ENCODE results near the gene PROCR. TPM values are rescaled to one million over a fixed set of nuclear protein-coding genes. Genes with fewer than 3 reads are reported as not detected.
A peak's percentile ranks its signal among the peaks of the same experiment; 100 is the strongest.

Gene PROCR
- total RNA-seq (under 1 TPM; 0.42 to 0.61 TPM), polyA plus RNA-seq (1 to 10 TPM; 1.9 to 3.6 TPM)

GRCh38 chr20:35171753-35172433, at the start of gene PROCR:
PROCR (plus strand) TSS chr20:35172072; CDS start chr20:35172155, 83 bp downstream.
- no peaks in the 10 kb centered on the region for H3K27me3 Mint-ChIP-seq
- Histone ChIP-seq H3K27ac (ENCODE audit: low read depth, low read length) (no peak within 1 kb of the TSS), H3K4me3 (ENCODE audit: low read length in 2 of 2) (no peak within 1 kb of the TSS), H3K4me1 (ENCODE audit: insufficient read depth, low read length) (peaks cover 9% of the 10 kb centered on the region), H3K27me3 (ENCODE audit: insufficient read depth, low read length) (no peaks in the 10 kb centered on the region), H3K36me3 (ENCODE audit: insufficient read depth, low read length) (no peaks in the 10 kb centered on the region), H3K9me3 (ENCODE audit: control insufficient read depth in 1 of 2, low read length in 2 of 2) (no peaks in the 10 kb centered on the region)
- POLR2A ChIA-PET (ENCODE audit: partially characterized antibody), result interaction anchor here (0.7 kb wide), 1 partner anchor 25 kb away, joined by 3 read pairs; the partner anchor contains the start of gene EDEM2
- H3K9me3 Mint-ChIP-seq, result no peaks in the 10 kb centered on the region
- peak within 1 kb of the TSS; percentile 49 to 87 (median 83) for H3K4me3 Mint-ChIP-seq
- peaks cover 9 to 16% (median 11%) of the 10 kb centered on the region in 4 donors for H3K4me1 Mint-ChIP-seq
- H3K27ac Mint-ChIP-seq, result peak within 1 kb of the TSS in 6 of 7 donors; percentile 76 to 90 (median 84)
- intact Hi-C loops (cut with micrococcal nuclease), result no loop called here
- no peak for DNase-seq
- H3K36me3 Mint-ChIP-seq, result peaks cover 0 to 8% of the 10 kb centered on the region in 2 donors
- CTCF ChIA-PET (ENCODE audit: partially characterized antibody), result no interaction called here

GRCh38 chr20:35122756-35123405, 49.0 kb upstream of the PROCR start:
- no peak overlapping the region for H3K27ac ChIP-seq (ENCODE audit: low read depth, low read length)
- POLR2A ChIA-PET (ENCODE audit: partially characterized antibody), result no interaction called here
- peaks cover 77% of the 10 kb centered on the region for H3K36me3 ChIP-seq (ENCODE audit: insufficient read depth, low read length)
- peaks cover 64 to 84% of the 10 kb centered on the region in 2 donors for H3K36me3 Mint-ChIP-seq
- no peaks in the 10 kb centered on the region for H3K4me1 ChIP-seq (ENCODE audit: insufficient read depth, low read length)
- intact Hi-C loops (cut with micrococcal nuclease), result no loop called here
- CTCF ChIA-PET (ENCODE audit: partially characterized antibody), result interaction anchor here (0.8 kb wide), 1 partner anchor 11 kb away, joined by 3 read pairs; no protein-coding TSS in a partner anchor
- H3K27ac Mint-ChIP-seq, result peak overlapping the region in 1 of 7 donors; percentile 43
- H3K27me3 Mint-ChIP-seq, result no peaks in the 10 kb centered on the region
- H3K27me3 ChIP-seq (ENCODE audit: insufficient read depth, low read length), result no peaks in the 10 kb centered on the region
- H3K4me3 Mint-ChIP-seq, result no peak overlapping the region
- no peak overlapping the region for H3K4me3 ChIP-seq (ENCODE audit: low read length in 2 of 2)
- no peaks in the 10 kb centered on the region for H3K9me3 Mint-ChIP-seq
- no peaks in the 10 kb centered on the region for H3K9me3 ChIP-seq (ENCODE audit: control insufficient read depth in 1 of 2, low read length in 2 of 2)
- peaks cover 0 to 2% (median under 1%) of the 10 kb centered on the region in 4 donors for H3K4me1 Mint-ChIP-seq
- no peak for DNase-seq

GRCh38 chr20:35125753-35126152, 46.1 kb upstream of the PROCR start:
- DNase-seq, result no peak
- Histone ChIP-seq H3K4me3 (ENCODE audit: low read length in 2 of 2) (no peak overlapping the region), H3K36me3 (ENCODE audit: insufficient read depth, low read length) (peaks cover 54% of the 10 kb centered on the region), H3K4me1 (ENCODE audit: insufficient read depth, low read length) (no peaks in the 10 kb centered on the region), H3K27ac (ENCODE audit: low read depth, low read length) (no peak overlapping the region), H3K27me3 (ENCODE audit: insufficient read depth, low read length) (no peaks in the 10 kb centered on the region), H3K9me3 (ENCODE audit: control insufficient read depth in 1 of 2, low read length in 2 of 2) (no peaks in the 10 kb centered on the region)
- Mint-ChIP-seq H3K27me3 (no peaks in the 10 kb centered on the region), H3K4me1 (peaks cover 0 to 2% (median under 1%) of the 10 kb centered on the region in 4 donors), H3K4me3 (no peak overlapping the region), H3K36me3 (peaks cover 42 to 69% of the 10 kb centered on the region in 2 donors), H3K27ac (peak overlapping the region in 2 of 7 donors; percentile 58 to 76), H3K9me3 (no peaks in the 10 kb centered on the region)
- ChIA-PET CTCF (ENCODE audit: partially characterized antibody) (interaction anchor here (0.7 kb wide), 1 partner anchor 30 kb away, joined by 4 read pairs; no protein-coding TSS in a partner anchor), POLR2A (ENCODE audit: partially characterized antibody) (no interaction called here)
- intact Hi-C loops (cut with micrococcal nuclease), result no loop called here

DNA sequence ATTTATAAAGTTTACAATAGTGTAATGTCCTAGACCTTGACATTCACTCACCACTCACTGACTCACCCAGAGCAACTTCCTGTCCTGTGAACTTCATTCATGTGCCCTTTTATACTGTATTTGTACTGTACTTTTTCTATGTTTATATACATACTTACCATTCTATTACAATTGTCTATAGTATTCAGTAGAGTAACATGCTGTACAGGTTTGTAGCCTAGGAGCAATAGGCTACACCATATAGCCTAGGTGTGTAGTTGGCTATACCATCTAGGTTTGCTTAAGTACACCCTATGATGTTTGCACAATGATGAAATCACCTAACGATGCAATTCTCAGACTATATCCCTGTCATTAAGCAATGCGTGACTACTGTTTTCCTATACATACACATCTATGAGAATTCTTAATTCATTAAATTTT, 42.2 kb upstream of the PROCR start:
- Mint-ChIP-seq H3K27ac (no peak overlapping the region), H3K9me3 (no peaks in the 10 kb centered on the region), H3K4me3 (no peak overlapping the region), H3K27me3 (no peaks in the 10 kb centered on the region), H3K4me1 (peaks cover 0 to 3% (median under 1%) of the 10 kb centered on the region in 4 donors), H3K36me3 (peaks cover 36 to 66% of the 10 kb centered on the region in 2 donors)
- CTCF ChIA-PET (ENCODE audit: partially characterized antibody), result interaction anchor here (1.7 kb wide), 1 partner anchor 295 kb away, joined by 3 read pairs; no protein-coding TSS in a partner anchor
- intact Hi-C loops (cut with micrococcal nuclease), result no loop called here
- no peak overlapping the region for H3K27ac ChIP-seq (ENCODE audit: low read depth, low read length)
- no peaks in the 10 kb centered on the region for H3K9me3 ChIP-seq (ENCODE audit: control insufficient read depth in 1 of 2, low read length in 2 of 2)
- H3K4me3 ChIP-seq (ENCODE audit: low read length in 2 of 2), result no peak overlapping the region
- POLR2A ChIA-PET (ENCODE audit: partially characterized antibody), result no interaction called here
- H3K27me3 ChIP-seq (ENCODE audit: insufficient read depth, low read length), result no peaks in the 10 kb centered on the region
- no peaks in the 10 kb centered on the region for H3K4me1 ChIP-seq (ENCODE audit: insufficient read depth, low read length)
- H3K36me3 ChIP-seq (ENCODE audit: insufficient read depth, low read length), result peaks cover 41% of the 10 kb centered on the region
- DNase-seq, result no peak

DNA sequence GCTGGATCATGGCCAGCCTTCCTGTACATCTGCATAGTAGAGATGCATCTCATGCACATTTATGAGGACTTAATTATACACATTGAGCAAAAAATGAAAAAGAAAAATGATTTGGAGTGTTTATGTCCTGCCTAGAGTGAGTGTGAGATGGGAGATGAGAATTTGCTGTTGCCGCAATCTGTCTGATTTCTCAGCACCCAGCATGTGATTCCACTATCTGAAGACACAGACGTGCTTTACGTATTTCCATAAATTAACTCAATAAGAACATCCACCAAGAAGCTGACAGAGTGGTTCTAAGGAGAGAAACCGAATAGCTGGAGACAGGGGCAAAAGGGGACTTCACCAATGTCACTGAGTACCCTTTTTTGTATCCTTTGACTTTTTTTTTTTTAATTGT, 39.9 kb upstream of the PROCR start:
- DNase-seq, result no peak
- Mint-ChIP-seq H3K4me1 (peaks cover 0 to 3% (median under 1%) of the 10 kb centered on the region in 4 donors), H3K4me3 (no peak overlapping the region), H3K27ac (peak overlapping the region in 1 of 7 donors; percentile 35), H3K9me3 (no peaks in the 10 kb centered on the region), H3K36me3 (peaks cover 35 to 64% of the 10 kb centered on the region in 2 donors), H3K27me3 (no peaks in the 10 kb centered on the region)
- CTCF ChIA-PET (ENCODE audit: partially characterized antibody), result interaction anchor here (1.9 kb wide), 1 partner anchor 13 kb away, joined by 4 read pairs; no protein-coding TSS in a partner anchor
- peaks cover 44% of the 10 kb centered on the region for H3K36me3 ChIP-seq (ENCODE audit: insufficient read depth, low read length)
- H3K27ac ChIP-seq (ENCODE audit: low read depth, low read length), result no peak overlapping the region
- POLR2A ChIA-PET (ENCODE audit: partially characterized antibody), result interaction anchor here (0.6 kb wide), 1 partner anchor 31 kb away, joined by 4 read pairs; no protein-coding TSS in a partner anchor
- intact Hi-C loops (cut with micrococcal nuclease), result no loop called here
- no peaks in the 10 kb centered on the region for H3K27me3 ChIP-seq (ENCODE audit: insufficient read depth, low read length)
- no peak overlapping the region for H3K4me3 ChIP-seq (ENCODE audit: low read length in 2 of 2)
- H3K9me3 ChIP-seq (ENCODE audit: control insufficient read depth in 1 of 2, low read length in 2 of 2), result no peaks in the 10 kb centered on the region
- H3K4me1 ChIP-seq (ENCODE audit: insufficient read depth, low read length), result no peaks in the 10 kb centered on the region

DNA sequence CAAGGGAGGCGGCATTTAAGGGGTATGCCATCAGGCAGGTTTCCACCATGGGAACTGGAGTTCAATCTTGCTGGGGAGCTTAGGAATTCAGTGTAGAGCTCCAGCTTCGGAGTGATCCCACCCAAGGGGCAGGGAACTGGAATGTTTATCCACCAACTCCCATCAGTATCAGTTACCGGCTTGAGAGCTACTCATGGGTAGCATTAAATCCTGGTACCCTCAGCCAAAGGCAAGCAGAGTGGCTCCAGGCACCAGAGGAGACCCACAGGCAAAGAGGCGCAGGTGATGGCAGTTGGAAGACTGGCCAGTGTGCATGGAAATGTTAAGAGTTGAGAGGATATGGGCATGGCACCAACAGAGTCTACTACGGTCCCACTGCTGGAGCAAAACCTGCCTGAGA, 38.8 kb upstream of the PROCR start:
- Histone ChIP-seq H3K27me3 (ENCODE audit: insufficient read depth, low read length) (no peaks in the 10 kb centered on the region), H3K4me1 (ENCODE audit: insufficient read depth, low read length) (no peaks in the 10 kb centered on the region), H3K36me3 (ENCODE audit: insufficient read depth, low read length) (peaks cover 45% of the 10 kb centered on the region), H3K9me3 (ENCODE audit: control insufficient read depth in 1 of 2, low read length in 2 of 2) (no peaks in the 10 kb centered on the region), H3K4me3 (ENCODE audit: low read length in 2 of 2) (no peak overlapping the region), H3K27ac (ENCODE audit: low read depth, low read length) (no peak overlapping the region)
- ChIA-PET CTCF (ENCODE audit: partially characterized antibody) (interaction anchor here (1.5 to 1.9 kb wide), 3 partner anchors 12 to 37 kb away, joined by 3 to 5 read pairs (median 4); no protein-coding TSS in a partner anchor), POLR2A (ENCODE audit: partially characterized antibody) (no interaction called here)
- Mint-ChIP-seq H3K4me3 (no peak overlapping the region), H3K4me1 (peaks cover 0 to 2% (median 0%) of the 10 kb centered on the region in 4 donors), H3K27ac (no peak overlapping the region), H3K36me3 (peaks cover 35 to 67% of the 10 kb centered on the region in 2 donors), H3K27me3 (no peaks in the 10 kb centered on the region), H3K9me3 (no peaks in the 10 kb centered on the region)
- no peak for DNase-seq
- intact Hi-C loops (cut with micrococcal nuclease), result no loop called here

DNA sequence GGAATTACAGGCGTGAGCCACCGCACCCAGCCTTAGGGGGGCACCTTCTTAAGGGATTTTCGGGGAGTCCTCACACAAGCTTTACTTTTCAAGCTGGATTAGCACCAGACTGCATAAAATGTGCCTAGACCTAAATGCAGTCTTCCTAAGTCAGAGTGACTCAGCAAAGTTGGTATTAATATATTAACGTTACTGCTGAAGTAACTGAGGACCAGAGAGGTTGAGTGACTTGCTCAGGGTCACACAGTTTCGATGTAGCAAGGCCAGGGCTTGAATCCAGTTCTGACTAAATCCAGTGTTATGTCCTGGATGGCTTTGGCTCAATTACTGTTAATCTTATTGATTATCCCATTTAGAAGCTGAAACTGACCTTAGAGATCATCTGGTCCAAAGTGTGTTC, 38.1 kb upstream of the PROCR start:
- ChIA-PET POLR2A (ENCODE audit: partially characterized antibody) (no interaction called here), CTCF (ENCODE audit: partially characterized antibody) (interaction anchor here (0.7 to 1.8 kb wide), 3 partner anchors 11 to 38 kb away, joined by 3 to 5 read pairs (median 3); no protein-coding TSS in a partner anchor)
- Histone ChIP-seq H3K27me3 (ENCODE audit: insufficient read depth, low read length) (no peaks in the 10 kb centered on the region), H3K4me1 (ENCODE audit: insufficient read depth, low read length) (no peaks in the 10 kb centered on the region), H3K9me3 (ENCODE audit: control insufficient read depth in 1 of 2, low read length in 2 of 2) (no peaks in the 10 kb centered on the region), H3K36me3 (ENCODE audit: insufficient read depth, low read length) (peaks cover 47% of the 10 kb centered on the region), H3K4me3 (ENCODE audit: low read length in 2 of 2) (no peak overlapping the region), H3K27ac (ENCODE audit: low read depth, low read length) (no peak overlapping the region)
- intact Hi-C loops (cut with micrococcal nuclease), result no loop called here
- Mint-ChIP-seq H3K4me3 (no peak overlapping the region), H3K36me3 (peaks cover 35 to 69% of the 10 kb centered on the region in 2 donors), H3K27me3 (no peaks in the 10 kb centered on the region), H3K9me3 (no peaks in the 10 kb centered on the region), H3K27ac (no peak overlapping the region), H3K4me1 (peaks cover 0 to 2% (median 0%) of the 10 kb centered on the region in 4 donors)
- DNase-seq, result no peak
